Neural progenitor cell (in vitro differentiated cells): ENCODE measurements around the gene AURKB.
"Not testable (repeated sequence)": the region's sequence is repeated elsewhere in the genome, so short reads cannot be mapped to it uniquely, and the experiment has no call there.

Source experiments
- EZH2 ChIP-seq: fragments of 200-600 bp; sonication (generic); IDR thresholded peaks from 2 replicates; pipeline ENCODE4 v1.6.1; 2017; ENCODE audit warnings: antibody characterized with exemption, mild to moderate bottlenecking, moderate library complexity
- EZH2phosphoT487 ChIP-seq: fragments of 200-600 bp; sonication (generic); IDR thresholded peaks from 2 replicates; pipeline ENCODE4 v1.6.1; 2017; ENCODE audit warnings: antibody characterized with exemption
- TF ChIP-seq, protein P1 (sequence below): fragments of 200-600 bp; sonication (generic); IDR thresholded peaks from 2 replicates; pipeline ENCODE4 v1.5.1; 2017; ENCODE audit warnings: antibody characterized with exemption, mild to moderate bottlenecking

- TF ChIP-seq, protein P1, sequence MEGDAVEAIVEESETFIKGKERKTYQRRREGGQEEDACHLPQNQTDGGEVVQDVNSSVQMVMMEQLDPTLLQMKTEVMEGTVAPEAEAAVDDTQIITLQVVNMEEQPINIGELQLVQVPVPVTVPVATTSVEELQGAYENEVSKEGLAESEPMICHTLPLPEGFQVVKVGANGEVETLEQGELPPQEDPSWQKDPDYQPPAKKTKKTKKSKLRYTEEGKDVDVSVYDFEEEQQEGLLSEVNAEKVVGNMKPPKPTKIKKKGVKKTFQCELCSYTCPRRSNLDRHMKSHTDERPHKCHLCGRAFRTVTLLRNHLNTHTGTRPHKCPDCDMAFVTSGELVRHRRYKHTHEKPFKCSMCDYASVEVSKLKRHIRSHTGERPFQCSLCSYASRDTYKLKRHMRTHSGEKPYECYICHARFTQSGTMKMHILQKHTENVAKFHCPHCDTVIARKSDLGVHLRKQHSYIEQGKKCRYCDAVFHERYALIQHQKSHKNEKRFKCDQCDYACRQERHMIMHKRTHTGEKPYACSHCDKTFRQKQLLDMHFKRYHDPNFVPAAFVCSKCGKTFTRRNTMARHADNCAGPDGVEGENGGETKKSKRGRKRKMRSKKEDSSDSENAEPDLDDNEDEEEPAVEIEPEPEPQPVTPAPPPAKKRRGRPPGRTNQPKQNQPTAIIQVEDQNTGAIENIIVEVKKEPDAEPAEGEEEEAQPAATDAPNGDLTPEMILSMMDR: not testable (repeated sequence)
- not testable (repeated sequence) for TF ChIP-seq EZH2, EZH2phosphoT487
These were observed 41.0 kb upstream of the AURKB start for GRCh38 chr17:8251411-8251810.
